OCI-LY7 (cell line): Measurements from ENCODE around the gene CSTF2T. TPM values are rescaled to one million over a fixed set of nuclear protein-coding genes. Genes with fewer than 3 reads are reported as not detected.

Source experiments
- BruUV-seq: library from RNA; stranded (reverse); fragments of 400-500 nt; replicated peaks from 2 replicates; lab custom pipeline; 2021; lab: Mats Ljungman, UMichigan
- CTCF ChIA-PET: fragments of 300-600 bp; sonication (Branson Sonifier 250); formaldehyde crosslinking; loops from one replicate; lab custom pipeline; 2022; ENCODE audit warnings: antibody characterized with exemption; ENCODE audit not compliant: unreplicated experiment; lab: Charles Lee
- POLR2A ChIA-PET: fragments of 300-600 bp; sonication (Branson Sonifier 250); formaldehyde crosslinking; loops from one replicate; lab custom pipeline; 2022; ENCODE audit warnings: antibody characterized with exemption; lab: Charles Lee
- DNase-seq: peaks from one replicate; pipeline ENCODE4 v3.0.0-alpha.2; 2015; ENCODE audit warnings: low spot score
- H2AFZ ChIP-seq: fragments of 200-600 bp; sonication (generic), shearing (Covaris generic); 2 replicates; pipeline ENCODE4 v1.6.1; 2014; ENCODE audit warnings: mild to moderate bottlenecking, antibody characterized with exemption, low read length, moderate library complexity
- H3K27ac ChIP-seq: fragments of 200-600 bp; sonication (generic); 2 replicates; pipeline ENCODE4 v1.5.1; 2014; ENCODE audit warnings: mixed run types, low read depth, mild to moderate bottlenecking, moderate library complexity, low read length, inconsistent platforms; ENCODE audit not compliant: poor library complexity, severe bottlenecking
- H3K36me3 ChIP-seq: fragments of 200-600 bp; sonication (generic); 2 replicates; pipeline ENCODE4 v1.6.1; 2014; ENCODE audit warnings: mild to moderate bottlenecking, antibody characterized with exemption, low read length, moderate library complexity, mixed read lengths; ENCODE audit not compliant: insufficient read depth
- H3K4me1 ChIP-seq: fragments of 200-600 bp; sonication (generic); 2 replicates; pipeline ENCODE4 v1.5.1; 2014; ENCODE audit warnings: mild to moderate bottlenecking, low read length; ENCODE audit not compliant: insufficient read depth, poor library complexity, severe bottlenecking
- H3K4me2 ChIP-seq: fragments of 200-600 bp; sonication (generic); 2 replicates; pipeline ENCODE4 v1.6.1; 2014; ENCODE audit warnings: mild to moderate bottlenecking, low read length
- H3K4me3 ChIP-seq: fragments of 200-600 bp; sonication (generic); 2 replicates; pipeline ENCODE4 v1.5.1; 2014; ENCODE audit warnings: mild to moderate bottlenecking, low read depth, low read length; ENCODE audit not compliant: poor library complexity, severe bottlenecking
- H3K79me2 ChIP-seq: fragments of 200-600 bp; sonication (generic); 2 replicates; pipeline ENCODE4 v1.6.1; 2016; ENCODE audit warnings: low read depth, mild to moderate bottlenecking, low read length, moderate library complexity, mixed read lengths; ENCODE audit not compliant: insufficient read depth
- H3K9me2 ChIP-seq: fragments of 200-600 bp; sonication (generic); 2 replicates; pipeline ENCODE4 v1.6.1; 2016; ENCODE audit warnings: mild to moderate bottlenecking, low read length, mixed read lengths; ENCODE audit not compliant: insufficient read depth
- H3K9me3 ChIP-seq: fragments of 200-600 bp; sonication (generic); 2 replicates; pipeline ENCODE4 v1.6.1; 2014; ENCODE audit warnings: mild to moderate bottlenecking, mixed run types, low read length, mixed read lengths
- H4K20me1 ChIP-seq: fragments of 200-600 bp; sonication (generic); 2 replicates; pipeline ENCODE4 v1.6.1; 2014; ENCODE audit warnings: mild to moderate bottlenecking, antibody characterized with exemption, low read length, moderate library complexity, mixed read lengths; ENCODE audit not compliant: insufficient read depth
- EZH2phosphoT487 ChIP-seq: fragments of 200-600 bp; sonication (generic); IDR thresholded peaks from 2 replicates; pipeline ENCODE4 v1.6.1; 2018; ENCODE audit warnings: low read depth, borderline replicate concordance, mild to moderate bottlenecking, mixed run types, antibody characterized with exemption, low read length, moderate library complexity, mixed read lengths
- intact Hi-C: fragments of 100-400 bp; cut with micrococcal nuclease; formaldehyde crosslinking; loops from one replicate; pipeline ENCODE4 v1.10.0; 2022; ENCODE audit not compliant: unreplicated experiment
- total RNA-seq, 2 experiments: library from RNA; depleted of rRNA in 1 of 2; stranded (reverse); fragments of >200 nt in 1 of 2; shearing (Covaris generic) in 1 of 2; gene quantifications; 2 replicates each; pipeline ENCODE4 v1.2.3, GENCODE V29; 2014 to 2022
- TF ChIP-seq, protein P1 (sequence below): fragments of 200-600 bp; sonication (generic); conservative IDR thresholded peaks from 2 replicates; pipeline ENCODE4 v1.5.1; 2014; ENCODE audit warnings: mild to moderate bottlenecking, antibody characterized with exemption, low read length, moderate library complexity, mixed read lengths

CSTF2T gene
- total RNA-seq, 2 experiments from 2014 or later, result 27.1 to 33.3 TPM

DNA sequence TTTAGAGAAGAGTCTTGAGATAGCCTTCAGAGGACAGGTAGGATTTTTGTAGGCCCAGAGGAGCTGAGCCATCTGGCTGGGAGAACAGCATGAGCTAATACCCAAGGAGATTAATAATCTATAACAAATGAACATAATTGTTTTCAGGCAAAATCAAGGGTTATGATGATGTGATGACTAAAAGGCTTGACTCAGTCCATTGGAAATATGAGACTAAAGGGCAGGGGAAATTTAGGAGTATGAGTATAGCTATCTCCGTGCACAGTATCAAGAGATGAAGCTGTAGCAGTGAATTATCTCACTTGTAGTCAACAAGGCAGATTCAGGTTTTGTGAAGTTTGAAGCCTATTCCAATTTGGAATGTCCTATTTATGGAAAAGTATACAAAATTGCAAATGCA, 40.1 kb downstream of the CSTF2T start:
- ChIA-PET CTCF (interaction anchor here (0.8 kb wide), 1 partner anchor 23 kb away, joined by 3 read pairs; no protein-coding TSS in a partner anchor), POLR2A (interaction anchor here (0.9 to 1.3 kb wide), 2 partner anchors 10 to 13 kb away, joined by 3 read pairs; no protein-coding TSS in a partner anchor)
- DNase-seq, result no peak
- Histone ChIP-seq H3K4me1 (no peaks in the 10 kb centered on the region), H3K79me2 (no peaks in the 10 kb centered on the region), H3K9me3 (no peaks in the 10 kb centered on the region), H2AFZ (no peak overlapping the region), H3K9me2 (no peaks in the 10 kb centered on the region), H4K20me1 (no peaks in the 10 kb centered on the region), H3K4me2 (no peak overlapping the region), H3K27ac (no peak overlapping the region), H3K36me3 (no peaks in the 10 kb centered on the region), H3K4me3 (no peak overlapping the region)
- no TSS peak for BruUV-seq
- no peak for TF ChIP-seq EZH2phosphoT487
- TF ChIP-seq, protein P1, sequence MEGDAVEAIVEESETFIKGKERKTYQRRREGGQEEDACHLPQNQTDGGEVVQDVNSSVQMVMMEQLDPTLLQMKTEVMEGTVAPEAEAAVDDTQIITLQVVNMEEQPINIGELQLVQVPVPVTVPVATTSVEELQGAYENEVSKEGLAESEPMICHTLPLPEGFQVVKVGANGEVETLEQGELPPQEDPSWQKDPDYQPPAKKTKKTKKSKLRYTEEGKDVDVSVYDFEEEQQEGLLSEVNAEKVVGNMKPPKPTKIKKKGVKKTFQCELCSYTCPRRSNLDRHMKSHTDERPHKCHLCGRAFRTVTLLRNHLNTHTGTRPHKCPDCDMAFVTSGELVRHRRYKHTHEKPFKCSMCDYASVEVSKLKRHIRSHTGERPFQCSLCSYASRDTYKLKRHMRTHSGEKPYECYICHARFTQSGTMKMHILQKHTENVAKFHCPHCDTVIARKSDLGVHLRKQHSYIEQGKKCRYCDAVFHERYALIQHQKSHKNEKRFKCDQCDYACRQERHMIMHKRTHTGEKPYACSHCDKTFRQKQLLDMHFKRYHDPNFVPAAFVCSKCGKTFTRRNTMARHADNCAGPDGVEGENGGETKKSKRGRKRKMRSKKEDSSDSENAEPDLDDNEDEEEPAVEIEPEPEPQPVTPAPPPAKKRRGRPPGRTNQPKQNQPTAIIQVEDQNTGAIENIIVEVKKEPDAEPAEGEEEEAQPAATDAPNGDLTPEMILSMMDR, result no peak
- intact Hi-C loops, result loop anchor here (10.0 kb wide), 2 partner anchors 65 to 525 kb away; no protein-coding TSS in a partner anchor

GRCh38 chr10:51658000-51658399, 41.4 kb downstream of the CSTF2T start:
- no peaks in the 10 kb centered on the region for H3K9me3 ChIP-seq
- no peaks in the 10 kb centered on the region for H3K36me3 ChIP-seq
- H3K4me1 ChIP-seq, result no peaks in the 10 kb centered on the region
- no TSS peak for BruUV-seq
- CTCF ChIA-PET, result no interaction called here
- H4K20me1 ChIP-seq, result no peaks in the 10 kb centered on the region
- H3K4me2 ChIP-seq, result no peak overlapping the region
- H3K79me2 ChIP-seq, result no peaks in the 10 kb centered on the region
- H3K4me3 ChIP-seq, result no peak overlapping the region
- POLR2A ChIA-PET, result no interaction called here
- TF ChIP-seq EZH2phosphoT487, result no peak
- TF ChIP-seq, protein P1, result no peak
- no peaks in the 10 kb centered on the region for H3K9me2 ChIP-seq
- no peak overlapping the region for H3K27ac ChIP-seq
- no peak overlapping the region for H2AFZ ChIP-seq
- intact Hi-C loops, result loop anchor here (10.0 kb wide), 2 partner anchors 63 to 523 kb away; no protein-coding TSS in a partner anchor
- DNase-seq, result no peak

- CTCF ChIA-PET, result no interaction called here
- intact Hi-C loops, result loop anchor here (10.0 kb wide), 2 partner anchors 62 to 522 kb away; no protein-coding TSS in a partner anchor
Observed at GRCh38 chr10:51656503-51656902, 42.9 kb downstream of the CSTF2T start.

More at GRCh38 chr10:51656503-51656902, 42.9 kb downstream of the CSTF2T start:
- H3K9me2 ChIP-seq, result no peaks in the 10 kb centered on the region
- no peaks in the 10 kb centered on the region for H3K9me3 ChIP-seq
- no TSS peak for BruUV-seq
- no peak overlapping the region for H3K4me2 ChIP-seq
- POLR2A ChIA-PET, result interaction anchor here (1.0 kb wide), 1 partner anchor 1578 kb away, joined by 4 read pairs; no protein-coding TSS in a partner anchor
- H3K4me1 ChIP-seq, result no peaks in the 10 kb centered on the region
- no peak overlapping the region for H3K4me3 ChIP-seq
- TF ChIP-seq, protein P1, result no peak
- TF ChIP-seq EZH2phosphoT487, result no peak
- H3K79me2 ChIP-seq, result no peaks in the 10 kb centered on the region
- H4K20me1 ChIP-seq, result no peaks in the 10 kb centered on the region
- no peaks in the 10 kb centered on the region for H3K36me3 ChIP-seq
- no peak overlapping the region for H3K27ac ChIP-seq
- DNase-seq, result no peak
- no peak overlapping the region for H2AFZ ChIP-seq
